ENCODE measurements around the gene HTR4. TPM values are rescaled to one million over a fixed set of nuclear protein-coding genes. Genes with fewer than 3 reads are reported as not detected.
A peak's percentile ranks its signal among the peaks of the same experiment; 100 is the strongest.

HTR4 gene
- polyA plus RNA-seq, 6 donors from 2014 or later, result not detected

- Mint-ChIP-seq H3K4me3 (no peak overlapping the region), H3K9me3 (peaks cover 0 to 5% (median 0%) of the 10 kb centered on the region in 7 donors), H3K36me3 (no peaks in the 10 kb centered on the region), H3K4me1 (peaks cover 0 to 1% (median 0%) of the 10 kb centered on the region in 3 donors), H3K27ac (no peak overlapping the region), H3K27me3 (peaks cover 45 to 50% (median 49%) of the 10 kb centered on the region in 3 donors)
- DNase-seq, result no peak
- ATAC-seq (ENCODE audit: low read depth in 2 of 2), result no peak
Observed at GRCh38 chr5:148651528-148651927, 2.8 kb downstream of the HTR4 start.

DNA sequence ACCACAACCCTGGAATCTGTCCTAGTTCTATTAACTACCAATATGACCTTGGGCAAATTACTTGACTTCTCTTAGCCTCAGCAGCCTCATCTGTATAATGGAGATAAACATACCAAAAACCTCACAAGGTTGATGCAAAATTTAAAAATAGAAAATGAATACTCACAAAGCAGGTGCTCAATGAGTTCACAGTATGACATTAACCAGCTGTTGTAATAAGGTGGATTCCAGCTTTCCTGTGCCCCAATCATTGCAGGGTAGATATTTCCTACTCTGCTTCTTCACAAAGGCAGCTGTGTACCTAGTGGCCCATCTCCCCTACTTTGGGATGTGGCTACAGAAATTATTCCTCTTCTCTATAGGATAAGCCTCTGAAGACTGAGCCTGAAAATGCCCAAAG is 8.8 kb downstream of the HTR4 start:
- DNase-seq, result no peak
- no peak overlapping the region for H3K4me3 Mint-ChIP-seq
- H3K27me3 Mint-ChIP-seq, result peaks cover 17 to 18% (median 17%) of the 10 kb centered on the region in 3 donors
- no peaks in the 10 kb centered on the region for H3K4me1 Mint-ChIP-seq
- ATAC-seq (ENCODE audit: low read depth in 2 of 2), result no peak
- H3K9me3 Mint-ChIP-seq, result no peaks in the 10 kb centered on the region
- no peak overlapping the region for H3K27ac Mint-ChIP-seq
- H3K36me3 Mint-ChIP-seq, result no peaks in the 10 kb centered on the region

- Mint-ChIP-seq H3K4me1 (no peaks in the 10 kb centered on the region), H3K9me3 (no peaks in the 10 kb centered on the region), H3K4me3 (no peak overlapping the region), H3K27me3 (peaks cover 23 to 34% (median 29%) of the 10 kb centered on the region in 3 donors), H3K36me3 (no peaks in the 10 kb centered on the region), H3K27ac (no peak overlapping the region)
- ATAC-seq (ENCODE audit: low read depth in 2 of 2), result no peak
- DNase-seq, result no peak
Observed at GRCh38 chr5:148641735-148642134, 12.6 kb downstream of the HTR4 start.

DNA sequence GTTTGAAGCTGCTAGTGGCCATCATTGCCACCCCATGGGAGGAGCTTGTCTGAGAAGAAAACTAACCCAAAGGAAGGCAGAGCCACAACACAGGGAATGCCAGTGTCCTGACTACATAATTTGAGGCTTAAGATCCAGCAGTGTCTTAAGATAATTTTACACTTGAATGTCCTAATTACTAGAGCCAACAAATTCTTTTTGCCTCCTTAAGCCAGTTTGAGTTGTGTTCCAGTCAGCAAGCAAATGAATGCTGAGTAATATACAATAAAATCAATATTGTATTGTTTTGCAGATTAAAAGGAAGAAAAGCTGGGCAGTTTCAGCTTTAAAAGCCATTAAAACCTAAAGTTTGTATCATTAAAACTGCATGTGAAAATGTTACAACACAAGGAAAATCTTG is 13.9 kb downstream of the HTR4 start:
- no peak for DNase-seq
- Mint-ChIP-seq H3K9me3 (no peaks in the 10 kb centered on the region), H3K4me1 (no peaks in the 10 kb centered on the region), H3K27me3 (peaks cover 22 to 27% (median 23%) of the 10 kb centered on the region in 3 donors), H3K36me3 (no peaks in the 10 kb centered on the region), H3K4me3 (no peak overlapping the region), H3K27ac (no peak overlapping the region)
- ATAC-seq (ENCODE audit: low read depth in 2 of 2), result no peak

- Mint-ChIP-seq H3K27ac (no peak overlapping the region), H3K4me1 (no peaks in the 10 kb centered on the region), H3K27me3 (peaks cover 22 to 31% (median 23%) of the 10 kb centered on the region in 3 donors), H3K36me3 (no peaks in the 10 kb centered on the region), H3K4me3 (no peak overlapping the region), H3K9me3 (no peaks in the 10 kb centered on the region)
- DNase-seq (no peak), ATAC-seq (ENCODE audit: low read depth in 2 of 2) (no peak)
Observed at GRCh38 chr5:148639081-148639480, 15.2 kb downstream of the HTR4 start.

DNA sequence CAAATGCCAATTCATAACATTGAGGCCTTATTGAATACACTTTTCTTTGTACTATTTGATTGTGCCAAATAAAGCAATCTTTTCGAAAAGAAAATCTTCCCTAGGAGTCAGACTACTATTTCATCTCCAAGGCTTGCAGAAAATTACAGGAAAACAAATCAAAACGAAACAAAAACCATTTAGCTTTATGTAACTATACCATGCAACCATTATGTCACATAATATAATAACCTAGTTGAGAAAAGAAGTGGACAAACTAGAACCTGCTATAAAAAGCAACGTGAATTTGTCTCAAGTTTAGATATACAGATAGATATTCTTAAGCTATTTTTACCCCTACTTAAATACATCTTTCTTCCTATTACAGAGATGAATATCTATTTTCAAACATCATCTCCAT is 18.0 kb downstream of the HTR4 start:
- H3K27me3 Mint-ChIP-seq, result peaks cover 15 to 35% (median 31%) of the 10 kb centered on the region in 3 donors
- no peak overlapping the region for H3K27ac Mint-ChIP-seq
- H3K9me3 Mint-ChIP-seq, result no peaks in the 10 kb centered on the region
- H3K4me3 Mint-ChIP-seq, result no peak overlapping the region
- DNase-seq (no peak), ATAC-seq (ENCODE audit: low read depth in 2 of 2) (no peak)
- no peaks in the 10 kb centered on the region for H3K36me3 Mint-ChIP-seq
- H3K4me1 Mint-ChIP-seq, result no peaks in the 10 kb centered on the region

GRCh38 chr5:148635321-148636083 is 18.8 kb downstream of the HTR4 start:
- ATAC-seq (ENCODE audit: low read depth in 2 of 2) (no peak), DNase-seq (no peak)
- no peak overlapping the region for H3K27ac Mint-ChIP-seq
- peaks cover 19 to 35% (median 31%) of the 10 kb centered on the region in 3 donors for H3K27me3 Mint-ChIP-seq
- no peaks in the 10 kb centered on the region for H3K36me3 Mint-ChIP-seq
- H3K9me3 Mint-ChIP-seq, result no peaks in the 10 kb centered on the region
- H3K4me3 Mint-ChIP-seq, result no peak overlapping the region
- no peaks in the 10 kb centered on the region for H3K4me1 Mint-ChIP-seq

- no peak for ATAC-seq (ENCODE audit: low read depth in 2 of 2)
- H3K4me3 Mint-ChIP-seq, result no peak overlapping the region
- no peaks in the 10 kb centered on the region for H3K4me1 Mint-ChIP-seq
- DNase-seq, result no peak
- peaks cover 13 to 17% (median 17%) of the 10 kb centered on the region in 3 donors for H3K27me3 Mint-ChIP-seq
- no peak overlapping the region for H3K27ac Mint-ChIP-seq
- H3K9me3 Mint-ChIP-seq, result no peaks in the 10 kb centered on the region
- no peaks in the 10 kb centered on the region for H3K36me3 Mint-ChIP-seq
Observed at GRCh38 chr5:148633067-148633377, 21.3 kb downstream of the HTR4 start.

DNA sequence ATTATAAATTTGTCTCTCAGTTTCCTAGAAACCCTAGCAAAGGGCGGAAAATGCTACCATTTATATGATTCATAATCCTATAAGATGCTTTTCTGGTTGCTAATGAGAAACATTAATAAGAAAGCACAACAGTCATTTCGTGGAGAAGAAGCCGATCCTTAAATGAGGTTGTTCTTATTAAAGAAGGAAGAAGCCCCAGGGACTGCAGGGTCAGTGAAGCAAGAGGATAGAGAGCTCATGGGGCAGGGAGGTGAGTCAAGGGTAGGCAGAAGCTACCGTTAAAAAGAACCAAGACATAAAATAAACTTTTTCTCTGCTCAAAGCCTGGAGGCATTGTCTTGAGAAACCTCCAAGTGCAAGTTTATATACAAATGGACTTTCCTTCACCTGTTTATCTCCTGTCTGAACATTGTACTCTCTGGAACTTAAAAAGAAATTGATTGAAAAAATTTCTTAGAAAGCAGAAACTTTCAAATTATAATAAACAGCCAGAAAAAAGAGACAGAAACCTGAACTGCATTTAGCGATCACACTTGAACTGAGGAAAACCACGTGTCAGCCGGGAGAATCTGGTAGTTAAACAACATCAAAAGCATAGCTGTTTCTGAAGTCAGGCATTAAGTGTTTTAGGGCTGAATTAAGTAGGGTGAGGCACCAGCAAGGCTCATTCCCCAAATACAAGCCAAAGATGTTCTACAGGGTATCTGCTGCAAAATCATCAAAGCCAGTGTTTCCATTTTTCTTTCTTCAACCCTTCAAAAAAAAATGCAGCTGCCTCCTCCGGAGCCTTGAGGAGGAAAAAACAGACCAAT is 21.9 kb downstream of the HTR4 start:
- DNase-seq, result no peak
- H3K4me3 Mint-ChIP-seq, result no peak overlapping the region

GRCh38 chr5:148626986-148627385 is 27.3 kb downstream of the HTR4 start:
- H3K36me3 Mint-ChIP-seq, result no peaks in the 10 kb centered on the region
- no peak overlapping the region for H3K4me3 Mint-ChIP-seq
- ATAC-seq (ENCODE audit: low read depth in 2 of 2) (no peak), DNase-seq (no peak)
- no peaks in the 10 kb centered on the region for H3K4me1 Mint-ChIP-seq
- no peak overlapping the region for H3K27ac Mint-ChIP-seq
- peaks cover 10 to 23% (median 17%) of the 10 kb centered on the region in 3 donors for H3K27me3 Mint-ChIP-seq
- no peaks in the 10 kb centered on the region for H3K9me3 Mint-ChIP-seq

More for the DNA sequence above, 21.9 kb downstream of the HTR4 start:
- no peaks in the 10 kb centered on the region for H3K4me1 Mint-ChIP-seq
- H3K9me3 Mint-ChIP-seq, result no peaks in the 10 kb centered on the region
- H3K27ac Mint-ChIP-seq, result peak overlapping the region in 1 of 6 donors; percentile 19
- no peaks in the 10 kb centered on the region for H3K36me3 Mint-ChIP-seq
- peaks cover 7 to 17% (median 13%) of the 10 kb centered on the region in 3 donors for H3K27me3 Mint-ChIP-seq
- ATAC-seq (ENCODE audit: low read depth in 2 of 2), result no peak

DNA sequence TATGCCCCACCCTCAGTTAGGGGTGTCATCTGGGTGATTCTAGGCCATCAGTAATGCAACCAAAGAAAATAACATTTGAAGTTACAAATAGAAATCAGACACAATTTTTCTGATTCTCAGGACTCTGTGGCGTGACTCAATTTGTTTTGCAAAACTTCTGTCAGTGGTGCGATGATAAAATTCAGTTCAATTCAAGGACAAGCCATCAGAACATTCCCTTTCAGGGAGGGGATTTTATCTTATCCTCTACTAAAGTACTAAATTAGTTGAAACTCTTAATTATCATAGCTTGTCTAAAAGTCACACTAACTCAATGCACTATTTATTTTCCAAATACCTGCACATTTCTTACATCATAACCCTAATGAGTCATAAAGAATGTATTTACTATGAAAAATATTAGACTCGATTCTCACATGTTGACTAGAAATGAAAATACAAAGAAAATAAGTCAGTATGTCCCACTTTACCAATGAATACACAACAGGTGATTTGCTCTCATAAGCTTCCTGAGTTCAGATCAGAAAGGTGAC is 28.2 kb downstream of the HTR4 start:
- DNase-seq, result no peak
- H3K4me1 Mint-ChIP-seq, result no peaks in the 10 kb centered on the region
- no peaks in the 10 kb centered on the region for H3K36me3 Mint-ChIP-seq
- peaks cover 10 to 22% (median 16%) of the 10 kb centered on the region in 3 donors for H3K27me3 Mint-ChIP-seq
- no peak overlapping the region for H3K27ac Mint-ChIP-seq
- ATAC-seq (ENCODE audit: low read depth in 2 of 2), result no peak
- H3K4me3 Mint-ChIP-seq, result no peak overlapping the region
- H3K9me3 Mint-ChIP-seq, result no peaks in the 10 kb centered on the region

- H3K4me1 Mint-ChIP-seq, result no peaks in the 10 kb centered on the region
- no peak overlapping the region for H3K4me3 Mint-ChIP-seq
- no peaks in the 10 kb centered on the region for H3K9me3 Mint-ChIP-seq
- H3K36me3 Mint-ChIP-seq, result no peaks in the 10 kb centered on the region
- H3K27ac Mint-ChIP-seq, result no peak overlapping the region
- ATAC-seq (ENCODE audit: low read depth in 2 of 2) (no peak), DNase-seq (no peak)
- H3K27me3 Mint-ChIP-seq, result peaks cover 10 to 22% (median 10%) of the 10 kb centered on the region in 3 donors
Observed at GRCh38 chr5:148625250-148625649, 29.1 kb downstream of the HTR4 start.

DNA sequence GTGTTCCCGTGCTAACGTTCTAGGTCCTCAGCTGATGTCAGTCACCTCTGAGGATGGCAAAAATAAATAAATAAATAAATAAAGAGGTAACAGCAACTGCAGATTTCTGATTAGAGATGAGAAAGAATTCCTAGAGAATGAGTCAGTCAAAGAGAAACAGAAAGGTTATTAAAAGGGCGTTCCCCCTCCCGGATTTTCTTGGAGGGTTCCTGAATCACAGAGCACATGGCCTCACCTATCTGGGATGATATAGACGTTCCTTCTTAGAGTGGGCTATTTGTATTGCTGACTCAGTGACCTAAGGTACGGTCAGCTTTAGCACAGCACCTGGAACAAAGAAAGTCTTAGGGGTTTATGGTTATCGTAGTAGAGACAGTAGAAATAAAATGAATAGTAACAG is 30.6 kb downstream of the HTR4 start:
- ATAC-seq (ENCODE audit: low read depth in 2 of 2), result no peak
- H3K9me3 Mint-ChIP-seq, result peaks cover 0 to 2% (median 0%) of the 10 kb centered on the region in 7 donors
- peaks cover 5 to 30% (median 10%) of the 10 kb centered on the region in 3 donors for H3K27me3 Mint-ChIP-seq

DNA sequence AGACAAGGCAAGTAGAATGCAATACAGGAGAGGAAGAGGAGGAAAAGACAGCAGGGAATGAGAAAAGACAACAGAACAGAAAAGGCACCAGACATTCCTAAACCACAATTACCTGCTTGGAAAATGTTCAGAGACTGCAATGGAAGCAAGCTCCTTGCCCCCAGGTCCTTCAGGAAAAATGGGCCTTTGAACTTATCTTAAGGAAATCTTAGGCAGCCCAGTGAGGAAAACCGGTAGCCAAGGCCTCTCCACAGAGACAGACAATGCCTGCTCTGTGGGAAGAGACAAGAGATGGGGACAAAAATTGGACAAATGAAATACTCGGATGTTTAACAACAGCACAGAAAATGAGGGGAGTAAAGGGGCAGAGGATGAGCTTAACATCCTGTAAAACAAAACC is 31.2 kb downstream of the HTR4 start:
- H3K27me3 Mint-ChIP-seq, result peaks cover 10 to 30% (median 13%) of the 10 kb centered on the region in 3 donors
- no peak overlapping the region for H3K4me3 Mint-ChIP-seq
- ATAC-seq (ENCODE audit: low read depth in 2 of 2) (no peak), DNase-seq (no peak)
- H3K9me3 Mint-ChIP-seq, result peaks cover 0 to 2% (median 0%) of the 10 kb centered on the region in 7 donors
- no peaks in the 10 kb centered on the region for H3K36me3 Mint-ChIP-seq
- no peak overlapping the region for H3K27ac Mint-ChIP-seq
- H3K4me1 Mint-ChIP-seq, result no peaks in the 10 kb centered on the region

More for the DNA sequence above, 30.6 kb downstream of the HTR4 start:
- DNase-seq, result no peak
- H3K27ac Mint-ChIP-seq, result no peak overlapping the region
- H3K36me3 Mint-ChIP-seq, result no peaks in the 10 kb centered on the region
- no peaks in the 10 kb centered on the region for H3K4me1 Mint-ChIP-seq
- no peak overlapping the region for H3K4me3 Mint-ChIP-seq
